Left lung (tissue), 10 donors: Measurements from ENCODE around the gene LDHD. TPM values are rescaled to one million over a fixed set of nuclear protein-coding genes. Genes with fewer than 3 reads are reported as not detected.
"Not testable (repeated sequence)": the region's sequence is repeated elsewhere in the genome, so short reads cannot be mapped to it uniquely, and the experiment has no call there.

Source experiments
- ATAC-seq: fragments of 200-7000 bp; cut with Tn5 transposase; one replicate; pipeline ENCODE4 v1.9.1; 2020; ENCODE audit warnings: moderate library complexity
- DNase-seq, 4 donors: peaks; one replicate each; pipeline ENCODE4 v3.0.0-alpha.2; 2013 to 2020
- H3K27ac ChIP-seq, 2 donors: fragments of 200-600 bp; sonication (generic) in 1 of 2; one replicate each; pipeline versions ENCODE4 v1.5.0 to v1.8.0; 2020 to 2021
- H3K27me3 ChIP-seq, 2 donors: fragments of 200-600 bp; sonication (generic) in 1 of 2; one replicate each; pipeline versions ENCODE4 v1.5.0 to v1.8.0; 2020 to 2021
- H3K36me3 ChIP-seq, 2 donors: fragments of 200-600 bp; sonication (generic) in 1 of 2; one replicate each; pipeline versions ENCODE4 v1.5.0 to v1.8.0; 2020 to 2021
- H3K4me1 ChIP-seq, 2 donors: fragments of 200-600 bp; one replicate each; pipeline ENCODE4 v1.8.0; 2021
- H3K4me3 ChIP-seq, 2 donors: fragments of 200-600 bp; sonication (generic) in 1 of 2; one replicate each; pipeline versions ENCODE4 v1.5.0 to v1.8.0; 2020 to 2021; ENCODE audit warnings: mild to moderate bottlenecking in 1 of 2
- H3K9me3 ChIP-seq, 2 donors: fragments of 200-600 bp; sonication (generic) in 1 of 2; one replicate each; pipeline versions ENCODE4 v1.5.0 to v1.8.0; 2020 to 2021
- intact Hi-C, 2 donors: fragments of 100-400 bp; cut with DNase I; formaldehyde crosslinking; loops; one replicate each; pipeline versions ENCODE4 v1.11.2 to v1.14.2; 2022
- polyA plus RNA-seq, 6 donors: library from polyadenylated mRNA; unstranded; fragments of 120-200 nt; gene quantifications; one replicate each; pipeline ENCODE4 v1.2.1, GENCODE V29; 2013; ENCODE audit not compliant: insufficient read length in 6 of 6
- total RNA-seq, 2 donors: library from RNA; stranded (reverse); fragmentation: NEBNext Ultra II Directional; extraction: Animal tissue kit (Norgen Biotek cat#: 25700); gene quantifications; one replicate each; pipeline ENCODE4 v1.2.1, GENCODE V29; 2021
- TF ChIP-seq, protein P1 (sequence below), 2 donors: fragments of 200-600 bp; sonication (generic) in 1 of 2; IDR thresholded peaks; one replicate each; pipeline versions ENCODE4 v1.5.0 to v1.8.0; 2021; ENCODE audit warnings: antibody characterized with exemption in 2 of 2
- donor health status: DM: no; HTN: yes; CAD: no.
- donor health status: DM: no; HTN: no; CAD: no.

The LDHD gene
- total and polyA plus RNA-seq, 8 donors: 1.6 to 9.9 (median 2.7) TPM

DNA sequence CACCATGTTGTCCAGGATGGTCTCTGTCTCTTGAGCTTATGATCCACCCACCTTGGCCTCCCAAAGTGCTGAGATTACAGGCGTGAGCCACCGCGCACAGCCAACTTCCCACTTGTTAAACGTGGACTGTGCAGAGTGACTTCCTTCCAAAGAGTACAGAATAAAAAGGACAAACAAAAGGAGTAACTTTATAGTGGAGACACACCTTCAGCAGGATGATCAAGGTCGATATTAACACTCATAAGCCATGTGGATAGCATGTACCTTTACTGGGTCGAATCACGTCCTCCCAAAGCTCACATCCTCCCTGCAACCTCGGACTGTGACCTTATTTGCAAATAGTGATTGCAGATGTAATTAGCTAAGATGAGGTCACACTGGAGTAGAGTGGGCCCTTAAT, 21.7 kb upstream of the LDHD start:
- DNase-seq (no peak), ATAC-seq (no peak)
- intact Hi-C loops: no loop called here
- Histone ChIP-seq H3K9me3 (no peaks in the 10 kb centered on the region), H3K36me3 (no peaks in the 10 kb centered on the region), H3K27ac (no peak overlapping the region), H3K4me3 (no peak overlapping the region), H3K27me3 (no peaks in the 10 kb centered on the region), H3K4me1 (no peaks in the 10 kb centered on the region)
- TF ChIP-seq, protein P1, sequence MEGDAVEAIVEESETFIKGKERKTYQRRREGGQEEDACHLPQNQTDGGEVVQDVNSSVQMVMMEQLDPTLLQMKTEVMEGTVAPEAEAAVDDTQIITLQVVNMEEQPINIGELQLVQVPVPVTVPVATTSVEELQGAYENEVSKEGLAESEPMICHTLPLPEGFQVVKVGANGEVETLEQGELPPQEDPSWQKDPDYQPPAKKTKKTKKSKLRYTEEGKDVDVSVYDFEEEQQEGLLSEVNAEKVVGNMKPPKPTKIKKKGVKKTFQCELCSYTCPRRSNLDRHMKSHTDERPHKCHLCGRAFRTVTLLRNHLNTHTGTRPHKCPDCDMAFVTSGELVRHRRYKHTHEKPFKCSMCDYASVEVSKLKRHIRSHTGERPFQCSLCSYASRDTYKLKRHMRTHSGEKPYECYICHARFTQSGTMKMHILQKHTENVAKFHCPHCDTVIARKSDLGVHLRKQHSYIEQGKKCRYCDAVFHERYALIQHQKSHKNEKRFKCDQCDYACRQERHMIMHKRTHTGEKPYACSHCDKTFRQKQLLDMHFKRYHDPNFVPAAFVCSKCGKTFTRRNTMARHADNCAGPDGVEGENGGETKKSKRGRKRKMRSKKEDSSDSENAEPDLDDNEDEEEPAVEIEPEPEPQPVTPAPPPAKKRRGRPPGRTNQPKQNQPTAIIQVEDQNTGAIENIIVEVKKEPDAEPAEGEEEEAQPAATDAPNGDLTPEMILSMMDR (IDR thresholded peaks at IDR 0.05): no peak

DNA sequence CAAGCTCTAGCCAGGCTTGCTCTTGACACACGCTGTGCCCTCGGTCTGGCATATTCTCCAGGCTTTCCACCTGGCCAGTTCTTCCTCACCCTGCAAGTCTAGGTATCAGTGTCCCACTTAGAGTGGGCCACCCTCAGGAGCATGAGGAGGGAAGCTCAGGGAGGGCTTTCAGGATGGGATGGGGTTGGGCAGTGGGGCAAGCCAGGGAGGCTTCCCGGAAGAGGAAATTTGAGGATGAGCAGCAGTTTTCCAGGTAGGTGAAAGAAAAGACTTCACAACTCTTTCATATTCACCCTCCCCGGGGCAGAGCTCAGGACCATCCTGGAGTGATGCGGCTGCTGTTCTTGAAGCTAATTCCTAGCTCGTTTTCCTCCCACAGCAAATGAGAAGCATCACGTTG, 14.5 kb upstream of the LDHD start:
- H3K36me3 ChIP-seq: no peaks in the 10 kb centered on the region
- TF ChIP-seq, protein P1 (IDR thresholded peaks at IDR 0.05): no peak
- no peak overlapping the region for H3K27ac ChIP-seq
- intact Hi-C loops: loop anchor here in 1 of 2 donors (5.0 kb wide), 1 partner anchor 319 kb away; no protein-coding TSS in a partner anchor
- DNase-seq: no peak
- ATAC-seq: no peak
- no peaks in the 10 kb centered on the region for H3K27me3 ChIP-seq
- H3K4me3 ChIP-seq: no peak overlapping the region
- H3K4me1 ChIP-seq: peaks cover 0 to 3% of the 10 kb centered on the region in 2 donors
- H3K9me3 ChIP-seq: peaks cover 0 to 14% of the 10 kb centered on the region in 2 donors

- H3K36me3 ChIP-seq: no peaks in the 10 kb centered on the region
- no peaks in the 10 kb centered on the region for H3K27me3 ChIP-seq
- intact Hi-C loops: loop anchor here in 1 of 2 donors (5.0 kb wide), 1 partner anchor 318 kb away; no protein-coding TSS in a partner anchor
- peaks cover 0 to 14% of the 10 kb centered on the region in 2 donors for H3K9me3 ChIP-seq
- H3K27ac ChIP-seq: no peak overlapping the region
- H3K4me1 ChIP-seq: peaks cover 0 to 3% of the 10 kb centered on the region in 2 donors
- ATAC-seq (peak; percentile 69), DNase-seq (no peak)
- no peak overlapping the region for H3K4me3 ChIP-seq
- TF ChIP-seq, protein P1 (IDR thresholded peaks at IDR 0.05): no peak
These were observed 13.7 kb upstream of the LDHD start for GRCh38 chr16:75130150-75130771.

DNA sequence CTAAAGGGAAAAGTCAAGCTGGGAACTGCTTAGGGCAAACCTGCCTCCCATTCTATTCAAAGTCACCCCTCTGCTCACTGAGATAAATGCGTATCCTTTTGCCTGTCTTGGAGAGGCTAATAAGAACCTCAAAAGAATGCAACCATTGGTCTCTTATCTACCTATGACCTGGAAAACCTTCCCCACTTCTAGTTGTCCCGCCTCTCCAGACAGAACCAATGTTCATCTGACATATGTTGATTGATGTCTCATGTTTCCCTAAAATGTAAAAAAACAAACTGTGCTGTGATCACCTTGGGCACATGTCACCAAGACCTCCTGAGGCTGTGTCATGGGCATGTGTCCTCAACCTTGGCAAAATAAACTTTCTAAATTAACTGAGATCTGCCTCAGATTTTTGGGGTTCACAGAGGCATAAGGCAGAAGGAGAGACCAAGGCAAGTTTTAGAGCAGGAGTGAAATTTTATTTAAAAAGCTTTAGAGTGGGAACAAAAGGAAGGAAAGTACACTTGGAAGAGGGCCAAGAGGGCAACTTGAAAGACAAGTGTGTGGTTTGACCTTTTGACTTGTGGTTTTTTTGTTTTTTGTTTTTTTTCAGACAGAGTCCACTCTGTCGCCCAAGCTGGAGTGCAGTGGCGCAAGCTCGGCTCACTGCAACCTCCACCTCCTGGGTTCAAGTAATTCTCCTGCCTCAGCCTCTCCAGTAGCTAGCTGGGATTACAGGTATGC, 13.0 kb upstream of the LDHD start:
- not testable (repeated sequence) for H3K4me1 ChIP-seq, H3K4me3 ChIP-seq, DNase-seq, H3K27me3 ChIP-seq, H3K36me3 ChIP-seq, H3K27ac ChIP-seq
- ATAC-seq: peak; percentile 87
- intact Hi-C loops: loop anchor here in 1 of 2 donors (5.0 kb wide), 1 partner anchor 317 kb away; no protein-coding TSS in a partner anchor
- peaks cover 0 to 14% of the 10 kb centered on the region in 2 donors for H3K9me3 ChIP-seq

DNA sequence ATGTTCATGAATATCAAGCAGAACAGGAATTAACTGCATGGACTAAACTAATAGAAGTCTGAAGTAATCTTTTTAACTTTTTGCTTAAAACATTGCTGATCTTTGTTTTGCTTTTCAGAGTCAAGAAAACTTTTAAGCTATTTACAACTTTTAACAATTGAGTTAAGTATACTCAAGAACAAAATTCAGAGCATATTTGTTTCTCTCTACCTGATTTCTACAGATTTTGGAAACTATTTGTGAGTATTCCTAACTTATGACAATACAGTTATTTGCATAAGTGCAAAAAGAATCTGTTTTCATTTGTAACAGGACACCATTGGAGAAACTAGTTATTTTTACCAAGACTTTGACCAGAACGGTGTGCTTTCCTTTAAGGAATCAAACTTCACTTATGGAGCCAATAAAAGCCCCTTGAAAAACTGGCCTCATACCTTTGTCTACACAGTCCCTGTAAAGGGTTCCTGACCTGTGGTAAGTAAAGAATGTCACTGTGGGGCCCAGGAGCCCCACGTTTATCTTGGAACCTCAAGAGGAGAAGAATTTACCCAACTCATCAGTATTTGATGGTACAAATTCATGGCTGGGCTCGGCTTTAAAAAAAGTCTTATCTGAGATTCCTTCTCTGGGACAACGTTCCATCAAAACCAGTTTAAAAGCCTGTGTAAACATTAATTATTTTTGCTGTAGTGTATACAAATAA, 11.3 kb upstream of the LDHD start:
- intact Hi-C loops: no loop called here
- ATAC-seq: no peak

More for the DNA sequence above, 11.3 kb upstream of the LDHD start:
- TF ChIP-seq, protein P1 (IDR thresholded peaks at IDR 0.05): no peak
- H3K27me3 ChIP-seq: no peaks in the 10 kb centered on the region
- H3K36me3 ChIP-seq: no peaks in the 10 kb centered on the region
- H3K4me3 ChIP-seq: no peak overlapping the region
- H3K27ac ChIP-seq: no peak overlapping the region
- H3K4me1 ChIP-seq: peaks cover 0 to 3% of the 10 kb centered on the region in 2 donors
- peaks cover 0 to 15% of the 10 kb centered on the region in 2 donors for H3K9me3 ChIP-seq
- no peak for DNase-seq
